CD4-positive, alpha-beta T cell (primary cell): ENCODE results near the gene CABYR. TPM values are rescaled to one million over a fixed set of nuclear protein-coding genes. Genes with fewer than 3 reads are reported as not detected.

Experiments
- ATAC-seq: fragments of 200-7000 bp; cut with Tn5 transposase; one replicate; pipeline ENCODE4 v1.10.0; 2022; ENCODE audit warnings: mild to moderate bottlenecking; ENCODE audit not compliant: poor library complexity
- CTCF ChIA-PET: fragments of 350-600 bp; sonication (Branson Sonifier 250); formaldehyde crosslinking; loops from one replicate; lab custom pipeline; 2021; ENCODE audit warnings: antibody characterized with exemption, inconsistent platforms; lab: Charles Lee
- POLR2A ChIA-PET: fragments of 350-600 bp; sonication (Branson Sonifier 250); formaldehyde crosslinking; loops from one replicate; lab custom pipeline; 2021; ENCODE audit warnings: antibody characterized with exemption, inconsistent platforms; lab: Charles Lee
- DNase-seq, 14 experiments: peaks; one replicate each; pipeline ENCODE4 v3.0.0-alpha.2; 2013 to 2020; ENCODE audit warnings: mixed read lengths in 2 of 14
- H3K27ac ChIP-seq, 2 donors: one replicate each; pipeline versions ENCODE4 v1.5.1 to v1.7.0; 2013; ENCODE audit warnings: low read length in 2 of 2, low read depth in 1 of 2, mild to moderate bottlenecking in 1 of 2
- H3K27me3 ChIP-seq, 2 experiments: 1 replicate in 1 of 2; 2 replicates in 1 of 2; pipeline versions ENCODE4 v1.6.1 to v1.7.0; 2013; ENCODE audit warnings: low read length in 2 of 2, control low read depth in 1 of 2, mild to moderate bottlenecking in 1 of 2, moderate library complexity in 1 of 2; ENCODE audit not compliant: insufficient read depth in 2 of 2, control insufficient read depth in 1 of 2
- H3K36me3 ChIP-seq: one replicate; pipeline ENCODE4 v1.6.1; 2013; ENCODE audit warnings: low read length, control low read depth; ENCODE audit not compliant: insufficient read depth
- H3K4me1 ChIP-seq: one replicate; pipeline ENCODE4 v1.6.1; 2013; ENCODE audit warnings: low read length, control low read depth; ENCODE audit not compliant: insufficient read depth
- H3K4me3 ChIP-seq: one replicate; pipeline ENCODE4 v1.5.1; 2013; ENCODE audit warnings: mild to moderate bottlenecking, low read length, moderate library complexity
- H3K9me3 ChIP-seq, 2 experiments: 1 replicate in 1 of 2; 2 replicates in 1 of 2; pipeline versions ENCODE4 v1.6.1 to v1.7.0; 2013; ENCODE audit warnings: low read length in 2 of 2, mild to moderate bottlenecking in 2 of 2, control low read depth in 1 of 2, moderate library complexity in 1 of 2; ENCODE audit not compliant: control insufficient read depth in 1 of 2, insufficient read depth in 1 of 2
- H3K27ac Mint-ChIP-seq: one replicate; pipeline ENCODE4 v1.8.0; 2020; ENCODE audit warnings: mixed read lengths
- H3K27me3 Mint-ChIP-seq: one replicate; pipeline ENCODE4 v1.8.0; 2021; ENCODE audit warnings: mixed read lengths
- H3K36me3 Mint-ChIP-seq: one replicate; pipeline ENCODE4 v1.8.0; 2021; ENCODE audit warnings: low read depth, mixed read lengths
- H3K4me1 Mint-ChIP-seq: one replicate; pipeline ENCODE4 v1.8.0; 2021; ENCODE audit warnings: low read depth, mixed read lengths
- H3K4me3 Mint-ChIP-seq: one replicate; pipeline ENCODE4 v1.8.0; 2020; ENCODE audit warnings: mild to moderate bottlenecking, mixed read lengths
- H3K9me3 Mint-ChIP-seq: one replicate; pipeline ENCODE4 v1.8.0; 2020; ENCODE audit warnings: mixed read lengths
- intact Hi-C, 2 experiments: fragments of 100-400 bp; cut with DNase I in 1 of 2; cut with micrococcal nuclease in 1 of 2; formaldehyde crosslinking; loops; one replicate each; pipeline versions ENCODE4 v1.15.1 to v1.9.0; 2023 to 2025; cut with DNase I, micrococcal nuclease
- total RNA-seq, 174 experiments: library from RNA in 2 of 174; stranded (reverse) in 2 of 174; gene quantifications; one replicate each; pipeline ENCODE4 v1.2.3 and lab custom pipeline; 2021 to 2026
- TF ChIP-seq, protein P1 (sequence below): fragments of 200-600 bp; IDR thresholded peaks from one replicate; pipeline ENCODE4 v1.8.0; 2022; ENCODE audit warnings: antibody characterized with exemption, mild to moderate bottlenecking

CABYR gene
- total RNA-seq, 2 experiments from 2014 or later = 0.75 to 0.85 TPM

DNA sequence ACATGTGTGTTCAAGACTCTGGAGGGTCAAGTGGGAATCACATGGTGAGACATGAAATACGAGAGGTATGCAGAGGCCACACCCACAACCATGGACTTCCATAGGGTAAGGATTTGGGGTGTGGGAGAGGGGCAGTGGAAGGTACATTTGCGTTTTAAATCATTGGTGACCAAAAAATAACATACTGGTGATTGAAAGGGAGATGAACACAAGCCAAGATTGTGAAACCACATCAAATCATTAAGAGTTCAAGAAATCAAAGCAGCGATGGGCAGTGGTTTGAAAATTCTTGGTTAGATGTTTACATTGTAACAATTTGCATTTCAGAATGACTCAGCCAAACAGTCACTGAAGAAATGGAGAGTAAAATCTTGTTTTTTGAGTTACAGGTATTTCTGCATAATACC lies 1.9 kb upstream of the CABYR start:
- no peaks in the 10 kb centered on the region for H3K9me3 ChIP-seq
- POLR2A ChIA-PET = no interaction called here
- H3K4me3 ChIP-seq = no peak overlapping the region
- no peak overlapping the region for H3K27ac ChIP-seq
- intact Hi-C loops = no loop called here
- peak in 2 of 14 experiments; percentile 16 to 33 for DNase-seq
- TF ChIP-seq, protein P1, sequence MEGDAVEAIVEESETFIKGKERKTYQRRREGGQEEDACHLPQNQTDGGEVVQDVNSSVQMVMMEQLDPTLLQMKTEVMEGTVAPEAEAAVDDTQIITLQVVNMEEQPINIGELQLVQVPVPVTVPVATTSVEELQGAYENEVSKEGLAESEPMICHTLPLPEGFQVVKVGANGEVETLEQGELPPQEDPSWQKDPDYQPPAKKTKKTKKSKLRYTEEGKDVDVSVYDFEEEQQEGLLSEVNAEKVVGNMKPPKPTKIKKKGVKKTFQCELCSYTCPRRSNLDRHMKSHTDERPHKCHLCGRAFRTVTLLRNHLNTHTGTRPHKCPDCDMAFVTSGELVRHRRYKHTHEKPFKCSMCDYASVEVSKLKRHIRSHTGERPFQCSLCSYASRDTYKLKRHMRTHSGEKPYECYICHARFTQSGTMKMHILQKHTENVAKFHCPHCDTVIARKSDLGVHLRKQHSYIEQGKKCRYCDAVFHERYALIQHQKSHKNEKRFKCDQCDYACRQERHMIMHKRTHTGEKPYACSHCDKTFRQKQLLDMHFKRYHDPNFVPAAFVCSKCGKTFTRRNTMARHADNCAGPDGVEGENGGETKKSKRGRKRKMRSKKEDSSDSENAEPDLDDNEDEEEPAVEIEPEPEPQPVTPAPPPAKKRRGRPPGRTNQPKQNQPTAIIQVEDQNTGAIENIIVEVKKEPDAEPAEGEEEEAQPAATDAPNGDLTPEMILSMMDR = no peak
- no peak for ATAC-seq
- no peaks in the 10 kb centered on the region for H3K9me3 Mint-ChIP-seq
- peaks cover 23% of the 10 kb centered on the region for H3K4me1 Mint-ChIP-seq
- H3K4me1 ChIP-seq = peaks cover 17% of the 10 kb centered on the region
- H3K36me3 ChIP-seq = peaks cover 28% of the 10 kb centered on the region
- CTCF ChIA-PET = no interaction called here
- peaks cover 33% of the 10 kb centered on the region for H3K36me3 Mint-ChIP-seq
- peaks cover 0 to 10% of the 10 kb centered on the region in 2 experiments for H3K27me3 ChIP-seq
- peak overlapping the region; percentile 9 for H3K27ac Mint-ChIP-seq
- H3K27me3 Mint-ChIP-seq = peaks cover 16% of the 10 kb centered on the region
- H3K4me3 Mint-ChIP-seq = peak overlapping the region; percentile 21

DNA sequence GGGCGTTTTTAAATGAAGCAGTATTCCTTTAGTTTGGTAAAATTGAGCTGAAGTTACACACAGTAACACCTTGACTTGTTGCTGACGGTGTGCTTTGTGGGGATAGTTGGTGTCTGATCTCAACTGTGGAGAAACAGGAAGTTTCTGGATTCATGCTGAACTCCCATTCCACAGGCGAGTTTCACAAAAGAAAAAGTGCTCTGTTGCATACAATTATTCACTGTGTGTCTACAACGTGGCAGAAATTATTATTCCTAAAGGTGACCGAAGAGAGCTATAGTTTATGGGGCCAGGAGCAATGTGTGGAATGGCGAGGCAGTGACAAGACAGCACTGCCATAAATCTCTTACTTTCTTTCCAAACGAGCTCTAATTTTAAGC lies 463 bp upstream of the CABYR start:
- TF ChIP-seq, protein P1 = no peak
- intact Hi-C loops = no loop called here
- Mint-ChIP-seq H3K9me3 (no peaks in the 10 kb centered on the region), H3K27me3 (peaks cover 20% of the 10 kb centered on the region), H3K36me3 (peaks cover 19% of the 10 kb centered on the region), H3K4me1 (peaks cover 23% of the 10 kb centered on the region), H3K4me3 (peak overlapping the region; percentile 95), H3K27ac (peak overlapping the region; percentile 85)
- Histone ChIP-seq H3K27ac (peak overlapping the region in 1 of 2 donors; percentile 14), H3K4me1 (peaks cover 17% of the 10 kb centered on the region), H3K36me3 (peaks cover 14% of the 10 kb centered on the region), H3K9me3 (no peaks in the 10 kb centered on the region), H3K27me3 (peaks cover 0 to 11% of the 10 kb centered on the region in 2 experiments), H3K4me3 (peak overlapping the region; percentile 65)
- peak; percentile 23 for ATAC-seq
- ChIA-PET POLR2A (interaction anchor here (0.6 to 1.2 kb wide), 9 partner anchors 8 to 553 kb away, joined by 3 read pairs; no protein-coding TSS in a partner anchor), CTCF (interaction anchor here (1.0 to 1.3 kb wide), 2 partner anchors 9 to 639 kb away, joined by 3 to 4 read pairs; no protein-coding TSS in a partner anchor)
- DNase-seq = peak in 1 of 14 experiments; percentile 20

DNA sequence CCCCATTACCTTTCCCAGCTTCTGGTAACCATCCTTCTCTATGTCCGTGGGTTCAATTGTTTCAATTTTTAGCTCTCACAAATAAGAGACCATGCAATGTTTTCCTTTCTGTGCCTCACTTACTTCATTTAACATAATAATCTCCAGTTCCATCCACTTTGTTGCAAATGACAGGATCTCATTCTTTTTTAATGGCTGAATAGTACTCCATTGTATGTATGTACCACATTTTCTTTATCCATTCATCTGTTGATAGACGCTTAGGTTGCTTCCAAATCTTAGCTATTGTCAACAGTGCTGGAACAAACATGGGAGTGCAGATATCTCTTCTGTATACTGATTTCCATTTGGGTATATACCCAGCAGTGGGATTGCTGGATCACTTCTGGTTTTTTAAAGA lies 1.8 kb downstream of the CABYR start:
- Histone ChIP-seq H3K36me3 (no peaks in the 10 kb centered on the region), H3K4me1 (peaks cover 17% of the 10 kb centered on the region), H3K27ac (no peak overlapping the region), H3K9me3 (no peaks in the 10 kb centered on the region), H3K27me3 (peaks cover 0 to 20% of the 10 kb centered on the region in 2 experiments), H3K4me3 (no peak overlapping the region)
- DNase-seq = no peak
- Mint-ChIP-seq H3K9me3 (no peaks in the 10 kb centered on the region), H3K36me3 (no peaks in the 10 kb centered on the region), H3K27me3 (peaks cover 30% of the 10 kb centered on the region), H3K4me3 (peak overlapping the region; percentile 69), H3K27ac (no peak overlapping the region), H3K4me1 (peaks cover 23% of the 10 kb centered on the region)
- intact Hi-C loops = no loop called here
- CTCF ChIA-PET = no interaction called here
- POLR2A ChIA-PET = interaction anchor here (0.9 kb wide), 1 partner anchor 13 kb away, joined by 3 read pairs; no protein-coding TSS in a partner anchor
- no peak for ATAC-seq
- TF ChIP-seq, protein P1 = no peak
